Omental fat pad (tissue), 4 donors: ENCODE measurements around the gene NUP85. TPM values are rescaled to one million over a fixed set of nuclear protein-coding genes. Genes with fewer than 3 reads are reported as not detected.

Experiments
- ATAC-seq: fragments of 150-250 bp; one replicate; pipeline ENCODE4 v1.9.1; 2016; ENCODE audit warnings: mild to moderate bottlenecking, moderate library complexity; ENCODE audit not compliant: low FRiP score
- DNase-seq: peaks from one replicate; pipeline ENCODE4 v3.0.0-alpha.2; 2019; ENCODE audit warnings: low spot score
- total RNA-seq, 4 donors: library from RNA; depleted of rRNA; stranded (reverse); fragments of >200 nt; gene quantifications; one replicate each; pipeline ENCODE4 v1.1.0, GENCODE V29; 2016
- TF ChIP-seq, protein P1 (sequence below), 3 donors: fragments of 450-650 bp; IDR thresholded peaks; one replicate each; pipeline ENCODE4 v1.5.1; 2016 to 2017; ENCODE audit warnings: antibody characterized with exemption in 3 of 3, mild to moderate bottlenecking in 3 of 3, moderate library complexity in 2 of 3

The NUP85 gene
- total RNA-seq, 4 donors from 2014 or later = 17.4 to 51.2 (median 34.8) TPM

DNA sequence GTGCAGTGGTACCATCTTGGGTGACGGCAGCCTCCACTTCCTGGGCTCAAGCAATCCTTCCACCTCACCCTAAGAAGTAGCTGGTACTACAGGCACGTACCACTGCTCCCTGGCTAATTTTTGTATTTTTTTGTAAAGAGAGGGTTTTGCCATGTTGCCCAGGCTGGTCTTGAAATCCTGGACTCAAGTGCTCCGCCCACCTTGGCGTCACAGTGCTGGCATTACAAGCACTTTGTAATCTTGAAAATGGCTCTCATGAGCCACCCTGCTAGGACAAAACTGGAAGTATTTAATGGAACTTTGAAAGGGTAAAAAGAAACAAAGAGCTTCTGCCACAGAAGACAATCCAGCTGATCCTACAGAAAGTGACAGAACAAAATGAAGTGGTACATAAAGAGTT is 32.0 kb upstream of the NUP85 start:
- DNase-seq = no peak
- no peak for ATAC-seq

DNA sequence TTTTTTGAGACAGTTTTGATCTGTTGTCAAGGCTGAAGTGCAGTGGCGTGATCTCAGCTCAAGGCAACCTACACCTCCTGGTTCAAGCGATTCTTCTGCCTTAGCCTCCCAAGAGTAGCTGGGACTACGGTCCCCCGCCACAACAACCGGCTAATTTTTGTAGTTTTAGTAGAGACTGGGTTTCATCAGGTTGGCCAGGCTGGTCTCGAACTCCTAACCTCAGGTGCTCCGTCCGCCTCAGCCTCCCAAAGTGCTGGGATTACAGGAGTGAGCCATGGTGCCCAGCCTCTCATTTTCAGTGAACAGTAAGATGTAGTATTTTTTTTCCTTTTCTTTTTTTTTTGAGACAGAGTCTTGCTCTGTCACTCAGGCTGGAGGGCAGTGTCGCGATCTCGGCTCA is 30.5 kb upstream of the NUP85 start:
- ATAC-seq = no peak
- no peak for DNase-seq
- TF ChIP-seq, protein P1, sequence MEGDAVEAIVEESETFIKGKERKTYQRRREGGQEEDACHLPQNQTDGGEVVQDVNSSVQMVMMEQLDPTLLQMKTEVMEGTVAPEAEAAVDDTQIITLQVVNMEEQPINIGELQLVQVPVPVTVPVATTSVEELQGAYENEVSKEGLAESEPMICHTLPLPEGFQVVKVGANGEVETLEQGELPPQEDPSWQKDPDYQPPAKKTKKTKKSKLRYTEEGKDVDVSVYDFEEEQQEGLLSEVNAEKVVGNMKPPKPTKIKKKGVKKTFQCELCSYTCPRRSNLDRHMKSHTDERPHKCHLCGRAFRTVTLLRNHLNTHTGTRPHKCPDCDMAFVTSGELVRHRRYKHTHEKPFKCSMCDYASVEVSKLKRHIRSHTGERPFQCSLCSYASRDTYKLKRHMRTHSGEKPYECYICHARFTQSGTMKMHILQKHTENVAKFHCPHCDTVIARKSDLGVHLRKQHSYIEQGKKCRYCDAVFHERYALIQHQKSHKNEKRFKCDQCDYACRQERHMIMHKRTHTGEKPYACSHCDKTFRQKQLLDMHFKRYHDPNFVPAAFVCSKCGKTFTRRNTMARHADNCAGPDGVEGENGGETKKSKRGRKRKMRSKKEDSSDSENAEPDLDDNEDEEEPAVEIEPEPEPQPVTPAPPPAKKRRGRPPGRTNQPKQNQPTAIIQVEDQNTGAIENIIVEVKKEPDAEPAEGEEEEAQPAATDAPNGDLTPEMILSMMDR (IDR thresholded peaks at IDR 0.05) = no peak

More for the DNA sequence above, 32.0 kb upstream of the NUP85 start:
- TF ChIP-seq, protein P1 (IDR thresholded peaks at IDR 0.05) = no peak

DNA sequence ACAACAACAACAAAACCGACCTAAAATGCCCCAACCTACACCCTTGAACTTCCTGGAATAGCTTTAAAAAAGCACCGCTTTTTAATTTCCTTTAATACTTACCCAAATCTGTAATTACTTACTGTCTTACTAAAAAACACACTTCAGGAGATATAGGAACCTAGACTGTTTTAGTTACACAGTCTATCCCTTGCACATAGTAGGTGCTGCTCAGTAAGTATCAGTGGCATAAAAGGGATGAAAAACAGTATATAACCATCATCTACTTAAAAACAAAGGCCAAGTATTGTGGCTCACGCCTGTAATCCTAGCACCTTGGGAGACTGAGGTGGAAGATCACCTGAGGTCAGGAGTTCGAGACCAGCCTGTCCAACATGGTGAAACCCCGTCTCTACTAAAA is 28.9 kb upstream of the NUP85 start:
- TF ChIP-seq, protein P1 (IDR thresholded peaks at IDR 0.05) = no peak
- no peak for DNase-seq
- no peak for ATAC-seq

DNA sequence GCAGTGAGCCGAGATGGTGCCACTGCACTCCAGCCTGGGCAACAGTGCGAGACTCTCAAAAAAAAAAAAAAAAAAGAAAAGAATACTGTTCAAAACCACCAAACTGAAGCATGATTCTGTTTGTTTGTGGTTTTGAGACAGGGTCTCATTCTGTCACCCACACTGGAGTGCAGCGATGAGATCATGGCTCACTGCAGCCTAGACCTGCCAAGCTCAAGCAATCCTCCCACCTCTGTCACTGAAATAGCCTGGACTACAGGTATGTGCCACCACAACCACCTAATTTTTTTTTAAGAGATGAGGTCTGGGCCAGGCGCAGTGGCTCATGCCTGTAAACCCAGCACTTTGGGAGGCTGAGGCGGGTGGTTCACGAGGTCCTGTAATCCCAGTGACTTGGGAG is 27.0 kb upstream of the NUP85 start:
- DNase-seq = no peak

DNA sequence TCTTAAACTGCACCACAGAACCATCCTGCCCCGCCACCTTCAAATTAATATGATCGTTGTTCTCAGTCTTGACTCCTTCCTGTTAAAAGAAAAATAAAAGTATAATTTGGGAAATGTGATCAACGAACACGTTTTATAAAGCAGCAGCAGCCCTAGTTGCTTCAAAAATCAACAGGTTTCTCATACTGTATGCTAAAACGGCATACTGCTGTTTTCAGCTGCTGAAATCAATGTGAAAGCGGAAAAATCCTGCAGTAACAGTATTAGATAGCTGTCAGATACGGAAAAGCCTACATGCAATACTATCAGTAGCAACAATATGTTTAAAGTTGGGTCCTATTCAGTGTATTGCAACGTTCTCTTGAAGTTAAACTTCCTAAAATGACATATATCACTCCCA is 24.4 kb upstream of the NUP85 start:
- TF ChIP-seq, protein P1 (IDR thresholded peaks at IDR 0.05) = no peak
- no peak for DNase-seq

More for the DNA sequence above, 27.0 kb upstream of the NUP85 start:
- TF ChIP-seq, protein P1 (IDR thresholded peaks at IDR 0.05) = no peak
- ATAC-seq = no peak

DNA sequence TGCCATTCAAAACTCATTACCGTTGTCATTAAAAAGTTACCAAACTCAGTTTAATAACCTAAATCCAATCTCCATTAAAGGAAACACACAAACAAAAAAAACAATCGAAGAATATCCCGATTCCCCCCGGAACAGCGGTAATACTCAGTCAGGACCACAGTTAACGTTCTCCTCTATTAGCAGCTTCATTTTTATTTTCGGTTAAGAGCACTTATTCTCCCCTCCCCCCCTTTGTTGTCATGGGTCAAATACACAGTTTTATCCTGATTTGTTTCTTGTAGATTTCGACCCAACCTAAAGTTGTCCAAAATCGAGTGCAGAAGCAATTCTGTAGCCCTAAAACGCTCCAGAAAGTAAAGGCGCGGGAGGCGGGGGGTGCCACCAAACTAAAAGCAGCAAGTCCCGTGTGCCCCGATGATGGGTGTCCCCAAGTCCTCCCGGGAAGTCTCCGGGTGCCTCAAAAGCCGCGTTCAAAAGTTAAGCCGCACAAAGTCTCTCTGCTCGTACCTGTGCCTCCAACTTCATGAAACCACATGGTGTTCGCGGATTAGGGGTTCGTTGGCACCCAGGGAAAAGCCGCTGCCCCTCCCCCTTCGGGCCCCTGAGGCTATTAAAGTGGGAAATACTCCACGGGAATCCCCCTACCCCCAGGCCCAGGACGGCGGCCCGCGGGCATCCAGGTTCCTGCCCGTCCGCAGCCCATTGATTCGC is 23.7 kb upstream of the NUP85 start:
- TF ChIP-seq, protein P1 (IDR thresholded peaks at IDR 0.05) = no peak
- no peak for ATAC-seq
- DNase-seq = peak; percentile 29

More for the DNA sequence above, 24.4 kb upstream of the NUP85 start:
- no peak for ATAC-seq

DNA sequence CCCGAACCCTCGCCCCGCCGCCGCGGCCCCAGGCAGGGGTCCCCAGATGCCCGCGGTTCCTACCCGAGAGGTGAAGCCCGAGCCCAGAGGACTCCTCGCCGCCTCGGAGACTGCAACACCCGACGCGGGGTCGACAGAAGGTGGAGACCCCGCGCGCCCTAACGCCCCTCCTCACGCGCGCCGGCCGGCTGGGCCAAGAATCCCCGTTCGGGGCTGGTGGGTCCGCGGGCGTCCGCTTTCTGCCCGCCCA is 23.2 kb upstream of the NUP85 start:
- ATAC-seq (no peak), DNase-seq (no peak)
- TF ChIP-seq, protein P1 (IDR thresholded peaks at IDR 0.05) = no peak
